H9 (cell line): ENCODE data around the gene FAM114A1. TPM values are rescaled to one million over a fixed set of nuclear protein-coding genes. Genes with fewer than 3 reads are reported as not detected.
A peak's percentile ranks its signal among the peaks of the same experiment; 100 is the strongest.

Experiments used
- DNase-seq: peaks from one replicate; pipeline ENCODE4 v3.0.0-alpha.2; 2017
- H2AFZ ChIP-seq: one replicate; pipeline ENCODE4 v1.6.1; 2013; ENCODE audit warnings: mild to moderate bottlenecking, low read length, control low read depth, moderate library complexity
- H2AK5ac ChIP-seq: 2 replicates; pipeline ENCODE4 v1.6.1; 2013; ENCODE audit warnings: low read length, control low read depth, mixed read lengths; ENCODE audit not compliant: insufficient read length
- H2BK120ac ChIP-seq: one replicate; pipeline ENCODE4 v1.6.1; 2013; ENCODE audit warnings: low read depth, mild to moderate bottlenecking, low read length, control low read depth, inconsistent platforms; ENCODE audit not compliant: poor library complexity, severe bottlenecking
- H2BK12ac ChIP-seq: 2 replicates; pipeline ENCODE4 v1.6.1; 2013; ENCODE audit warnings: low read length, control low read depth, mixed read lengths, low read depth; ENCODE audit not compliant: insufficient read length
- H2BK15ac ChIP-seq: 2 replicates; pipeline ENCODE4 v1.6.1; 2013; ENCODE audit warnings: low read depth, low read length, control low read depth
- H2BK20ac ChIP-seq: one replicate; pipeline ENCODE4 v1.6.1; 2013; ENCODE audit warnings: low read depth, mild to moderate bottlenecking, low read length, control low read depth, inconsistent platforms; ENCODE audit not compliant: poor library complexity, severe bottlenecking
- H2BK5ac ChIP-seq: 2 replicates; pipeline ENCODE4 v1.6.1; 2013; ENCODE audit warnings: low read length, control low read depth, mixed read lengths; ENCODE audit not compliant: insufficient read length
- H3K14ac ChIP-seq: 2 replicates; pipeline ENCODE4 v1.6.1; 2013; ENCODE audit warnings: low read length, control low read depth; ENCODE audit not compliant: insufficient read depth
- H3K18ac ChIP-seq: 2 replicates; pipeline ENCODE4 v1.6.1; 2013; ENCODE audit warnings: low read depth, mild to moderate bottlenecking, mixed read lengths, low read length, control low read depth; ENCODE audit not compliant: insufficient read length
- H3K23ac ChIP-seq: 2 replicates; pipeline ENCODE4 v1.6.1; 2013; ENCODE audit warnings: low read length, control low read depth, mixed read lengths, low read depth; ENCODE audit not compliant: insufficient read length
- H3K23me2 ChIP-seq: 2 replicates; pipeline ENCODE4 v1.6.1; 2013; ENCODE audit warnings: low read depth, mild to moderate bottlenecking, mixed read lengths, low read length, control low read depth; ENCODE audit not compliant: insufficient read length, poor library complexity, severe bottlenecking
- H3K27ac ChIP-seq: 2 replicates; pipeline ENCODE4 v1.5.1; 2013; ENCODE audit warnings: low read length, control low read depth, mixed read lengths, low read depth; ENCODE audit not compliant: insufficient read length
- H3K27me3 ChIP-seq: 2 replicates; pipeline ENCODE4 v1.6.1; 2013; ENCODE audit warnings: low read length, control low read depth, inconsistent platforms; ENCODE audit not compliant: insufficient read depth
- H3K4ac ChIP-seq: 2 replicates; pipeline ENCODE4 v1.6.1; 2013; ENCODE audit warnings: low read depth, mild to moderate bottlenecking, control low read depth, inconsistent platforms, low read length, moderate library complexity
- H3K4me1 ChIP-seq: 2 replicates; pipeline ENCODE4 v1.6.1; 2013; ENCODE audit warnings: low read length, control low read depth, inconsistent platforms; ENCODE audit not compliant: insufficient read depth
- H3K4me2 ChIP-seq: 2 replicates; pipeline ENCODE4 v1.6.1; 2013; ENCODE audit warnings: low read length, control low read depth, mixed read lengths; ENCODE audit not compliant: insufficient read length, insufficient read depth
- H3K56ac ChIP-seq: 2 replicates; pipeline ENCODE4 v1.6.1; 2013; ENCODE audit warnings: low read depth, mild to moderate bottlenecking, mixed read lengths, low read length, control low read depth; ENCODE audit not compliant: insufficient read length
- H3K79me1 ChIP-seq: 2 replicates; pipeline ENCODE4 v1.6.1; 2013; ENCODE audit warnings: low read depth, mild to moderate bottlenecking, moderate library complexity, low read length, control low read depth, inconsistent platforms; ENCODE audit not compliant: insufficient read depth, poor library complexity, severe bottlenecking
- H3K79me2 ChIP-seq: 2 replicates; pipeline ENCODE4 v1.6.1; 2013; ENCODE audit warnings: low read length, control low read depth, inconsistent platforms; ENCODE audit not compliant: insufficient read depth
- H3K9ac ChIP-seq: 2 replicates; pipeline ENCODE4 v1.6.1; 2013; ENCODE audit warnings: low read length, control low read depth, mixed read lengths; ENCODE audit not compliant: insufficient read length; ENCODE audit errors: extremely low read depth
- H3K9me3 ChIP-seq: one replicate; pipeline ENCODE4 v1.6.1; 2013; ENCODE audit warnings: low read depth, low read length, inconsistent platforms; ENCODE audit not compliant: control insufficient read depth
- H3T11ph ChIP-seq: one replicate; pipeline ENCODE4 v1.6.1; 2013; ENCODE audit warnings: mild to moderate bottlenecking, low read length, control low read depth, inconsistent platforms
- H4K20me1 ChIP-seq: one replicate; pipeline ENCODE4 v1.6.1; 2013; ENCODE audit not compliant: control insufficient read depth, insufficient read length, insufficient read depth
- H4K5ac ChIP-seq: 2 replicates; pipeline ENCODE4 v1.6.1; 2013; ENCODE audit warnings: low read depth, mild to moderate bottlenecking, mixed read lengths, low read length, control low read depth; ENCODE audit not compliant: insufficient read length
- H4K8ac ChIP-seq: replicated peaks from 2 replicates; pipeline ENCODE4 v1.6.1; 2013; ENCODE audit warnings: low read length, control low read depth, mixed read lengths, low read depth; ENCODE audit not compliant: insufficient read length
- H4K91ac ChIP-seq: 2 replicates; pipeline ENCODE4 v1.6.1; 2013; ENCODE audit warnings: low read depth, mild to moderate bottlenecking, moderate library complexity, mixed read lengths, low read length, control low read depth; ENCODE audit not compliant: insufficient read length
- H3K27ac Mint-ChIP-seq, 3 experiments: 2 replicates in 2 of 3; 3 replicates in 1 of 3; pipeline ENCODE4 v1.8.0; 2020 to 2021; ENCODE audit warnings: mixed read lengths in 3 of 3, mild to moderate bottlenecking in 1 of 3, moderate library complexity in 1 of 3
- H3K27me3 Mint-ChIP-seq: 2 replicates; pipeline ENCODE4 v1.8.0; 2021; ENCODE audit warnings: low read depth, mild to moderate bottlenecking, moderate library complexity, mixed read lengths
- H3K36me3 Mint-ChIP-seq, 3 experiments: 2 replicates in 2 of 3; 3 replicates in 1 of 3; pipeline ENCODE4 v1.8.0; 2020 to 2021; ENCODE audit warnings: low read depth in 3 of 3, mixed read lengths in 3 of 3; ENCODE audit not compliant: insufficient read depth in 1 of 3
- H3K4me1 Mint-ChIP-seq, 2 experiments: 2 replicates each; pipeline ENCODE4 v1.8.0; 2020; ENCODE audit warnings: mixed read lengths in 2 of 2
- H3K4me3 Mint-ChIP-seq, 2 experiments: 2 replicates in 1 of 2; 3 replicates in 1 of 2; pipeline ENCODE4 v1.8.0; 2020 to 2021; ENCODE audit warnings: mild to moderate bottlenecking in 2 of 2, mixed read lengths in 2 of 2, moderate library complexity in 1 of 2
- H3K9me3 Mint-ChIP-seq, 2 experiments: 2 replicates in 1 of 2; 3 replicates in 1 of 2; pipeline ENCODE4 v1.8.0; 2020; ENCODE audit warnings: mild to moderate bottlenecking in 2 of 2, mixed read lengths in 2 of 2, moderate library complexity in 1 of 2
- CTCF ChIP-seq: fragments of 200-600 bp; sonication (generic); conservative IDR thresholded peaks from 3 replicates; pipeline ENCODE4 v1.8.0; 2021; ENCODE audit warnings: antibody characterized with exemption, mild to moderate bottlenecking
- WGBS: extraction: QIAGEN DNeasy Blood & Tissue Kit; methylation state at CpG from one replicate; pipeline ENCODE4 v1.1.7; 2013; ENCODE audit warnings: missing lambda C conversion rate, low lambda C conversion rate, mixed read lengths; ENCODE audit not compliant: insufficient read length; ENCODE audit errors: extremely low coverage; 5-methylcytosine and 5-hydroxymethylcytosine counted together
- total RNA-seq: library from RNA; stranded (reverse); gene quantifications from 2 replicates; pipeline ENCODE4 v1.2.1, GENCODE V29; 2021

FAM114A1 gene
- total RNA-seq, 1 experiment from 2014 or later, result 9.9 TPM

- peaks cover 2 to 7% (median 2%) of the 10 kb centered on the region in 3 experiments; a peak in 4 of 7 replicates for H3K36me3 Mint-ChIP-seq
- no peak overlapping the region for H2AFZ ChIP-seq
- H3T11ph ChIP-seq, result no peak overlapping the region
- H3K79me1 ChIP-seq, result no peaks in the 10 kb centered on the region
- no peak overlapping the region for H2BK5ac ChIP-seq
- DNase-seq, result no peak
- H3K4me3 Mint-ChIP-seq, result no peak overlapping the region
- no peak overlapping the region for H3K14ac ChIP-seq
- peaks cover 8% of the 10 kb centered on the region for H3K27me3 Mint-ChIP-seq
- no CpG with 5 or more reads among the region's 5 CpGs for WGBS
- TF ChIP-seq CTCF, result no peak
- H2BK20ac ChIP-seq, result no peak overlapping the region
- peaks cover 14 to 16% of the 10 kb centered on the region in 2 experiments for H3K9me3 Mint-ChIP-seq
- H3K23me2 ChIP-seq, result no peaks in the 10 kb centered on the region
- no peak overlapping the region for H4K8ac ChIP-seq
- no peak overlapping the region for H3K9ac ChIP-seq
- H3K4me1 ChIP-seq, result no peaks in the 10 kb centered on the region
- no peak overlapping the region for H2BK120ac ChIP-seq
- peaks cover 7% of the 10 kb centered on the region for H3K9me3 ChIP-seq
- no peak overlapping the region for H3K27ac ChIP-seq
- H3K18ac ChIP-seq, result no peak overlapping the region
- H3K23ac ChIP-seq, result no peak overlapping the region
- no peaks in the 10 kb centered on the region for H4K20me1 ChIP-seq
- no peak overlapping the region for H3K4me2 ChIP-seq
- H3K79me2 ChIP-seq, result no peaks in the 10 kb centered on the region
- H3K27me3 ChIP-seq, result no peaks in the 10 kb centered on the region
- no peak overlapping the region for H3K27ac Mint-ChIP-seq
- H3K4ac ChIP-seq, result no peak overlapping the region
- no peak overlapping the region for H2AK5ac ChIP-seq
- no peak overlapping the region for H4K5ac ChIP-seq
- H3K4me1 Mint-ChIP-seq, result no peaks in the 10 kb centered on the region
- no peak overlapping the region for H3K56ac ChIP-seq
- no peak overlapping the region for H2BK12ac ChIP-seq
- 0 out of 2 replicates have a peak overlapping the region, but pooled peaks have one; percentile 54 for H2BK15ac ChIP-seq
- H4K91ac ChIP-seq, result no peak overlapping the region
Observed at GRCh38 chr4:38818441-38818976, 49.1 kb upstream of the FAM114A1 start.
